Measurements from ENCODE around the gene ADCY1. TPM values are rescaled to one million over a fixed set of nuclear protein-coding genes. Genes with fewer than 3 reads are reported as not detected.
A peak's percentile ranks its signal among the peaks of the same experiment; 100 is the strongest.

Gene ADCY1
- total and polyA plus RNA-seq, 8 donors = 0.55 to 2.8 (median 2.5) TPM

- H3K27me3 ChIP-seq = no peaks in the 10 kb centered on the region
- intact Hi-C loops (cut with DNase I) = no loop called here
- no peak for DNase-seq
- no peaks in the 10 kb centered on the region for H3K4me1 ChIP-seq
- no peak overlapping the region for H3K27ac ChIP-seq
- TF ChIP-seq, protein P1, sequence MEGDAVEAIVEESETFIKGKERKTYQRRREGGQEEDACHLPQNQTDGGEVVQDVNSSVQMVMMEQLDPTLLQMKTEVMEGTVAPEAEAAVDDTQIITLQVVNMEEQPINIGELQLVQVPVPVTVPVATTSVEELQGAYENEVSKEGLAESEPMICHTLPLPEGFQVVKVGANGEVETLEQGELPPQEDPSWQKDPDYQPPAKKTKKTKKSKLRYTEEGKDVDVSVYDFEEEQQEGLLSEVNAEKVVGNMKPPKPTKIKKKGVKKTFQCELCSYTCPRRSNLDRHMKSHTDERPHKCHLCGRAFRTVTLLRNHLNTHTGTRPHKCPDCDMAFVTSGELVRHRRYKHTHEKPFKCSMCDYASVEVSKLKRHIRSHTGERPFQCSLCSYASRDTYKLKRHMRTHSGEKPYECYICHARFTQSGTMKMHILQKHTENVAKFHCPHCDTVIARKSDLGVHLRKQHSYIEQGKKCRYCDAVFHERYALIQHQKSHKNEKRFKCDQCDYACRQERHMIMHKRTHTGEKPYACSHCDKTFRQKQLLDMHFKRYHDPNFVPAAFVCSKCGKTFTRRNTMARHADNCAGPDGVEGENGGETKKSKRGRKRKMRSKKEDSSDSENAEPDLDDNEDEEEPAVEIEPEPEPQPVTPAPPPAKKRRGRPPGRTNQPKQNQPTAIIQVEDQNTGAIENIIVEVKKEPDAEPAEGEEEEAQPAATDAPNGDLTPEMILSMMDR (IDR thresholded peaks at IDR 0.05) = no peak
- no peak overlapping the region for H3K4me3 ChIP-seq
- no peaks in the 10 kb centered on the region for H3K36me3 ChIP-seq
- ATAC-seq = no peak
- no peaks in the 10 kb centered on the region for H3K9me3 ChIP-seq
These were observed 20.8 kb downstream of the ADCY1 start for GRCh38 chr7:45594745-45595535.

GRCh38 chr7:45595809-45596664 lies 21.9 kb downstream of the ADCY1 start:
- Histone ChIP-seq H3K4me1 (no peaks in the 10 kb centered on the region), H3K4me3 (no peak overlapping the region), H3K27ac (no peak overlapping the region), H3K27me3 (no peaks in the 10 kb centered on the region), H3K36me3 (no peaks in the 10 kb centered on the region), H3K9me3 (no peaks in the 10 kb centered on the region)
- DNase-seq (peak in 1 of 4 donors; percentile 22), ATAC-seq (no peak)
- intact Hi-C loops (cut with DNase I) = no loop called here
- TF ChIP-seq, protein P1 (IDR thresholded peaks at IDR 0.05) = no peak

GRCh38 chr7:45596665-45597095 lies 22.5 kb downstream of the ADCY1 start:
- H3K4me3 ChIP-seq = no peak overlapping the region
- no peaks in the 10 kb centered on the region for H3K27me3 ChIP-seq
- TF ChIP-seq, protein P1 (IDR thresholded peaks at IDR 0.05) = no peak
- intact Hi-C loops (cut with DNase I) = no loop called here
- DNase-seq = peak in 1 of 4 donors; percentile 27
- no peaks in the 10 kb centered on the region for H3K9me3 ChIP-seq
- H3K27ac ChIP-seq = no peak overlapping the region
- no peaks in the 10 kb centered on the region for H3K36me3 ChIP-seq
- H3K4me1 ChIP-seq = no peaks in the 10 kb centered on the region
- ATAC-seq = no peak

GRCh38 chr7:45597286-45597984 lies 23.3 kb downstream of the ADCY1 start:
- H3K9me3 ChIP-seq = no peaks in the 10 kb centered on the region
- TF ChIP-seq, protein P1 (IDR thresholded peaks at IDR 0.05) = no peak
- no peaks in the 10 kb centered on the region for H3K36me3 ChIP-seq
- H3K27ac ChIP-seq = no peak overlapping the region
- H3K27me3 ChIP-seq = no peaks in the 10 kb centered on the region
- DNase-seq (no peak), ATAC-seq (no peak)
- no peak overlapping the region for H3K4me3 ChIP-seq
- no peaks in the 10 kb centered on the region for H3K4me1 ChIP-seq
- intact Hi-C loops (cut with DNase I) = no loop called here
